GM23338 (cell line): ENCODE measurements around the gene TXNL4A. TPM values are rescaled to one million over a fixed set of nuclear protein-coding genes. Genes with fewer than 3 reads are reported as not detected.

Experiments
- ATAC-seq: fragments of 200-7000 bp; cut with Tn5 transposase; 3 replicates; pipeline ENCODE4 v1.9.1; 2020
- DNase-seq: peaks from one replicate; pipeline ENCODE4 v3.0.0-alpha.2; 2015; ENCODE audit warnings: low spot score
- H2AFZ ChIP-seq: fragments of 200-600 bp; sonication (generic); 2 replicates; pipeline ENCODE4 v1.8.0; 2016; ENCODE audit warnings: antibody characterized with exemption, mild to moderate bottlenecking, moderate library complexity
- H3F3A ChIP-seq: fragments of 200-600 bp; sonication (generic); replicated peaks from 2 replicates; pipeline ENCODE4 v1.8.0; 2017; ENCODE audit warnings: antibody characterized with exemption, mixed run types, low read depth
- H3K27ac ChIP-seq: fragments of 200-600 bp; sonication (generic); 2 replicates; pipeline ENCODE4 v1.6.1; 2016; ENCODE audit warnings: low read depth
- H3K27me3 ChIP-seq: fragments of 200-600 bp; sonication (generic); 2 replicates; pipeline ENCODE4 v1.8.0; 2016; ENCODE audit warnings: mild to moderate bottlenecking, mixed run types, moderate library complexity; ENCODE audit not compliant: insufficient read depth
- H3K36me3 ChIP-seq: fragments of 200-600 bp; sonication (generic); 2 replicates; pipeline ENCODE4 v1.8.0; 2016; ENCODE audit warnings: mild to moderate bottlenecking; ENCODE audit not compliant: insufficient read depth
- H3K4me1 ChIP-seq: fragments of 200-600 bp; sonication (generic); 2 replicates; pipeline ENCODE4 v1.8.0; 2016; ENCODE audit warnings: mild to moderate bottlenecking, moderate library complexity; ENCODE audit not compliant: insufficient read depth
- H3K4me2 ChIP-seq: fragments of 200-600 bp; sonication (generic); 2 replicates; pipeline ENCODE4 v1.7.1; 2017; ENCODE audit warnings: mixed run types
- H3K4me3 ChIP-seq: fragments of 200-600 bp; sonication (generic); 2 replicates; pipeline ENCODE4 v1.6.1; 2016; ENCODE audit warnings: mixed run types
- H3K79me2 ChIP-seq: fragments of 200-600 bp; sonication (generic); replicated peaks from 2 replicates; pipeline ENCODE4 v1.8.0; 2017; ENCODE audit warnings: mild to moderate bottlenecking; ENCODE audit not compliant: insufficient read depth
- H3K9me2 ChIP-seq: fragments of 200-600 bp; sonication (generic); 2 replicates; pipeline ENCODE4 v1.8.0; 2017; ENCODE audit not compliant: insufficient read depth
- H4K20me1 ChIP-seq: fragments of 200-600 bp; sonication (generic); replicated peaks from 2 replicates; pipeline ENCODE4 v1.8.0; 2017; ENCODE audit warnings: mild to moderate bottlenecking; ENCODE audit not compliant: insufficient read depth
- H3K27ac Mint-ChIP-seq: 2 replicates; pipeline ENCODE4 v1.8.0; 2020; ENCODE audit warnings: inconsistent platforms, mild to moderate bottlenecking, moderate library complexity, mixed read lengths
- H3K27me3 Mint-ChIP-seq: 3 replicates; pipeline ENCODE4 v1.8.0; 2022; ENCODE audit warnings: low read depth, mild to moderate bottlenecking, moderate library complexity, mixed read lengths, inconsistent platforms; ENCODE audit not compliant: insufficient read depth, poor library complexity
- H3K36me3 Mint-ChIP-seq: 3 replicates; pipeline ENCODE4 v1.8.0; 2021; ENCODE audit warnings: low read depth, mild to moderate bottlenecking, inconsistent platforms, moderate library complexity, mixed read lengths
- H3K4me1 Mint-ChIP-seq: 3 replicates; pipeline ENCODE4 v1.8.0; 2020; ENCODE audit warnings: mild to moderate bottlenecking, inconsistent platforms, mixed read lengths
- H3K4me3 Mint-ChIP-seq: 3 replicates; pipeline ENCODE4 v1.8.0; 2021; ENCODE audit warnings: moderate library complexity, mild to moderate bottlenecking, inconsistent platforms, mixed read lengths
- H3K9me3 Mint-ChIP-seq: 3 replicates; pipeline ENCODE4 v1.8.0; 2020; ENCODE audit warnings: moderate library complexity, mild to moderate bottlenecking, inconsistent platforms, mixed read lengths
- CREB1 ChIP-seq: fragments of 250-450 bp; sonication (Bioruptor Pico); IDR thresholded peaks from 2 replicates; pipeline ENCODE4 v1.5.0; 2020; ENCODE audit warnings: low read depth, mild to moderate bottlenecking, moderate library complexity
- ETS1 ChIP-seq: IDR thresholded peaks from 2 replicates; pipeline ENCODE4 v1.6.1; 2016; ENCODE audit warnings: antibody characterized with exemption
- EZH2phosphoT487 ChIP-seq: fragments of 200-600 bp; sonication (generic); IDR thresholded peaks from one replicate; pipeline ENCODE4 v1.8.1; 2018; ENCODE audit warnings: antibody characterized with exemption; ENCODE audit not compliant: unreplicated experiment
- JUNB ChIP-seq: IDR thresholded peaks from one replicate; pipeline ENCODE4 v1.6.1; 2016; ENCODE audit warnings: antibody characterized with exemption; ENCODE audit not compliant: unreplicated experiment
- POLR2AphosphoS5 ChIP-seq: IDR thresholded peaks from 2 replicates; pipeline ENCODE4 v1.6.1; 2016; ENCODE audit warnings: antibody characterized with exemption, low read depth
- REST ChIP-seq: IDR thresholded peaks from one replicate; pipeline ENCODE4 v1.6.1; 2018; ENCODE audit warnings: antibody characterized with exemption; ENCODE audit not compliant: unreplicated experiment
- STAT1 ChIP-seq: IDR thresholded peaks from one replicate; pipeline ENCODE4 v1.6.1; 2016; ENCODE audit warnings: antibody characterized with exemption; ENCODE audit not compliant: unreplicated experiment
- ZNF114 ChIP-seq: fragments of 250-450 bp; sonication (Bioruptor Pico); IDR thresholded peaks from 2 replicates; pipeline ENCODE4 v1.5.0; 2020; ENCODE audit warnings: mild to moderate bottlenecking, moderate library complexity
- ZNF331 ChIP-seq: fragments of 250-450 bp; sonication (Bioruptor Pico); IDR thresholded peaks from 2 replicates; pipeline ENCODE4 v1.5.0; 2020; ENCODE audit warnings: low read depth, mild to moderate bottlenecking, moderate library complexity
- ZNF462 ChIP-seq: fragments of 250-450 bp; sonication (Bioruptor Pico); IDR thresholded peaks from 2 replicates; pipeline ENCODE4 v1.5.0; 2020; ENCODE audit warnings: mild to moderate bottlenecking, moderate library complexity
- polyA plus RNA-seq: library from polyadenylated mRNA; unstranded; fragments of >200 nt; fragmentation: Nextera tagmentation; extraction: Ambion mirVana; gene quantifications from 2 replicates; pipeline ENCODE4 v1.2.1, GENCODE V29; 2016
- total RNA-seq: library from RNA; depleted of rRNA; stranded (reverse); fragments of >200 nt; shearing (Covaris generic); gene quantifications from 2 replicates; pipeline ENCODE4 v1.2.3, GENCODE V29; 2014

TXNL4A gene
- total and polyA plus RNA-seq, 2 experiments from 2014 or later: 51.0 to 271 TPM

GRCh38 chr18:79922971-79923411, 65.4 kb downstream of the TXNL4A start:
- H3K36me3 Mint-ChIP-seq: peaks cover 4% of the 10 kb centered on the region; the same call in 2 of the 3 replicates
- H3K27ac ChIP-seq: no peak overlapping the region
- H3K79me2 ChIP-seq: no peaks in the 10 kb centered on the region
- H3F3A ChIP-seq: no peaks in the 10 kb centered on the region
- H2AFZ ChIP-seq: no peak overlapping the region
- no peak overlapping the region for H3K4me3 ChIP-seq
- H3K36me3 ChIP-seq: no peaks in the 10 kb centered on the region
- TF ChIP-seq ZNF331 (CRISPR knock-in tag) (no peak), STAT1 (no peak), EZH2phosphoT487 (no peak), ZNF462 (CRISPR knock-in tag) (no peak), REST (no peak), POLR2AphosphoS5 (no peak), JUNB (no peak), CREB1 (no peak), ETS1 (no peak), ZNF114 (no peak)
- peaks cover 6% of the 10 kb centered on the region for H3K9me3 Mint-ChIP-seq
- H3K4me1 Mint-ChIP-seq: peaks cover 13% of the 10 kb centered on the region
- no peaks in the 10 kb centered on the region for H3K4me1 ChIP-seq
- no peak overlapping the region for H3K4me3 Mint-ChIP-seq
- H3K27ac Mint-ChIP-seq: no peak overlapping the region
- ATAC-seq (no peak), DNase-seq (no peak)
- no peaks in the 10 kb centered on the region for H4K20me1 ChIP-seq
- H3K4me2 ChIP-seq: no peak overlapping the region
- no peaks in the 10 kb centered on the region for H3K9me2 ChIP-seq
- H3K27me3 ChIP-seq: no peaks in the 10 kb centered on the region
- peaks cover 7% of the 10 kb centered on the region for H3K27me3 Mint-ChIP-seq
